ENCODE data around the gene RPS6KL1. TPM values are rescaled to one million over a fixed set of nuclear protein-coding genes. Genes with fewer than 3 reads are reported as not detected.
A peak's percentile ranks its signal among the peaks of the same experiment; 100 is the strongest.

The RPS6KL1 gene
- total RNA-seq, 2 experiments from 2014 or later, result 12.5 to 12.7 TPM

DNA sequence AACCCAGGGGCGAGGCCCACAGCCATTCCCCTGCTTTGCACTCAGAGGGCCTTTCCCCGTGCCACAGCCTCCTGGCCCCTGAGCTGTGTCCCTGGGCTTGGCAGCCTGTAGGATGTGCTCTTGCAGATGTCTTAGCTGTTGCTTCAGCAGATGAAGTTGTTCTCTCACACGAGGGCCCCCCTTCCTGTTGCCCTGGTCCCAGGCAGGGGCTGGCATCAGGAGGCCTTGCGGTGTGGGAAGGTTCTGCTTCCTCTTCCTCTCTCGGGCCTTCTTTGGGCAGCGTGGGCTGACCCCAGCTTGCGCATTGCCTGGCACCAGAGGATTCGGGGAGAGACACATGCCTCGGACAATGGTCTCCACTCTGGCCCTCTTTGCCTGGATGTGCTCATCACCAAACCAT is 59.8 kb downstream of the RPS6KL1 start:
- no peak for DNase-seq
- no peaks in the 10 kb centered on the region for H3K27me3 Mint-ChIP-seq

DNA sequence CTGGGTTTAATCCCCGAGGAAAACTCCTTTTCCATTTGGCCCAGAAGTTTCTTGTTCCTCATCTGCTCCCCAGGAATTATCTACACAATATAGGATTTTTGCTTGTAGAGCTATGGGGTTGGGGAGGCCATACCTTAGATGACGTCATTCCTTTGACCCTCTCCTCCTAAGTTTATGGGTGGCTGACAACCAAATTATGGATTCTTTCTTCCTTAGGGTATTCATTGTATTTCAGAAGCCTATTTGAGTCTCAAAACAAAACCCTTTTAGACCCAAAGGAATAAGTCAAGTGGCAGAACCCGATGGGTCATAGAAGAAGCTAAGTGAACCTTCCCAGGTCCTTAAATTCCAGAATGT is 61.3 kb downstream of the RPS6KL1 start:
- Mint-ChIP-seq H3K36me3 (ENCODE audit: low read depth) (no peaks in the 10 kb centered on the region), H3K9me3 (no peaks in the 10 kb centered on the region), H3K4me1 (ENCODE audit: low read depth) (peaks cover 13% of the 10 kb centered on the region), H3K27ac (no peak overlapping the region), H3K4me3 (no peak overlapping the region), H3K27me3 (no peaks in the 10 kb centered on the region)
- POLR2A ChIA-PET, result interaction anchor here (0.7 to 4.2 kb wide), 9 partner anchors 19 to 227 kb away, joined by 3 to 43 read pairs (median 6); partner anchors contain the start of genes ACYP1, DLST and YLPM1
- CTCF ChIA-PET, result interaction anchor here (1.2 to 8.0 kb wide), 9 partner anchors 10 to 227 kb away, joined by 3 to 160 read pairs (median 7); no protein-coding TSS in a partner anchor
- H3K4me3 ChIP-seq (ENCODE audit: low read length), result no peak overlapping the region
- peaks cover 11% of the 10 kb centered on the region for H3K4me1 ChIP-seq (ENCODE audit: insufficient read depth, low read length)
- TF ChIP-seq, protein P1, sequence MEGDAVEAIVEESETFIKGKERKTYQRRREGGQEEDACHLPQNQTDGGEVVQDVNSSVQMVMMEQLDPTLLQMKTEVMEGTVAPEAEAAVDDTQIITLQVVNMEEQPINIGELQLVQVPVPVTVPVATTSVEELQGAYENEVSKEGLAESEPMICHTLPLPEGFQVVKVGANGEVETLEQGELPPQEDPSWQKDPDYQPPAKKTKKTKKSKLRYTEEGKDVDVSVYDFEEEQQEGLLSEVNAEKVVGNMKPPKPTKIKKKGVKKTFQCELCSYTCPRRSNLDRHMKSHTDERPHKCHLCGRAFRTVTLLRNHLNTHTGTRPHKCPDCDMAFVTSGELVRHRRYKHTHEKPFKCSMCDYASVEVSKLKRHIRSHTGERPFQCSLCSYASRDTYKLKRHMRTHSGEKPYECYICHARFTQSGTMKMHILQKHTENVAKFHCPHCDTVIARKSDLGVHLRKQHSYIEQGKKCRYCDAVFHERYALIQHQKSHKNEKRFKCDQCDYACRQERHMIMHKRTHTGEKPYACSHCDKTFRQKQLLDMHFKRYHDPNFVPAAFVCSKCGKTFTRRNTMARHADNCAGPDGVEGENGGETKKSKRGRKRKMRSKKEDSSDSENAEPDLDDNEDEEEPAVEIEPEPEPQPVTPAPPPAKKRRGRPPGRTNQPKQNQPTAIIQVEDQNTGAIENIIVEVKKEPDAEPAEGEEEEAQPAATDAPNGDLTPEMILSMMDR (IDR thresholded peaks at IDR 0.05), result no peak
- H3K9me3 ChIP-seq (ENCODE audit: control insufficient read depth in 1 of 2, insufficient read depth in 1 of 2, low read length in 2 of 2), result no peaks in the 10 kb centered on the region
- no peak for DNase-seq
- no peak overlapping the region for H3K27ac ChIP-seq (ENCODE audit: low read depth in 1 of 2, low read length in 2 of 2)
- no peaks in the 10 kb centered on the region for H3K27me3 ChIP-seq (ENCODE audit: control insufficient read depth in 1 of 2, insufficient read depth in 2 of 2, low read length in 2 of 2)
- ATAC-seq (ENCODE audit: poor library complexity), result no peak
- no peaks in the 10 kb centered on the region for H3K36me3 ChIP-seq (ENCODE audit: insufficient read depth, low read length)
- intact Hi-C loops (cut with DNase I, micrococcal nuclease), result loop anchor here (1.0 to 5.0 kb wide), 5 partner anchors 19 to 441 kb away; partner anchors contain the start of gene DLST (in 1 of the 2)

More for the DNA sequence above, 59.8 kb downstream of the RPS6KL1 start:
- POLR2A ChIA-PET, result interaction anchor here (1.6 to 4.2 kb wide), 2 partner anchors 13 to 42 kb away, joined by 3 to 43 read pairs; partner anchors contain the start of gene PROX2
- H3K4me3 ChIP-seq (ENCODE audit: low read length), result no peak overlapping the region
- TF ChIP-seq, protein P1 (IDR thresholded peaks at IDR 0.05), result no peak
- peaks cover 24% of the 10 kb centered on the region for H3K4me1 ChIP-seq (ENCODE audit: insufficient read depth, low read length)
- H3K36me3 ChIP-seq (ENCODE audit: insufficient read depth, low read length), result no peaks in the 10 kb centered on the region
- H3K9me3 Mint-ChIP-seq, result no peaks in the 10 kb centered on the region
- no peak overlapping the region for H3K27ac Mint-ChIP-seq
- H3K36me3 Mint-ChIP-seq (ENCODE audit: low read depth), result no peaks in the 10 kb centered on the region
- H3K9me3 ChIP-seq (ENCODE audit: control insufficient read depth in 1 of 2, insufficient read depth in 1 of 2, low read length in 2 of 2), result no peaks in the 10 kb centered on the region
- CTCF ChIA-PET, result interaction anchor here (8.0 kb wide), 1 partner anchor 42 kb away, joined by 160 read pairs; no protein-coding TSS in a partner anchor
- H3K4me1 Mint-ChIP-seq (ENCODE audit: low read depth), result peaks cover 29% of the 10 kb centered on the region
- intact Hi-C loops (cut with DNase I, micrococcal nuclease), result loop anchor here (2.0 to 5.0 kb wide), 3 partner anchors 18 to 439 kb away; partner anchors contain the start of gene DLST (in 1 of the 2)
- H3K4me3 Mint-ChIP-seq, result no peak overlapping the region
- ATAC-seq (ENCODE audit: poor library complexity), result no peak
- H3K27me3 ChIP-seq (ENCODE audit: control insufficient read depth in 1 of 2, insufficient read depth in 2 of 2, low read length in 2 of 2), result no peaks in the 10 kb centered on the region
- H3K27ac ChIP-seq (ENCODE audit: low read depth in 1 of 2, low read length in 2 of 2), result no peak overlapping the region

DNA sequence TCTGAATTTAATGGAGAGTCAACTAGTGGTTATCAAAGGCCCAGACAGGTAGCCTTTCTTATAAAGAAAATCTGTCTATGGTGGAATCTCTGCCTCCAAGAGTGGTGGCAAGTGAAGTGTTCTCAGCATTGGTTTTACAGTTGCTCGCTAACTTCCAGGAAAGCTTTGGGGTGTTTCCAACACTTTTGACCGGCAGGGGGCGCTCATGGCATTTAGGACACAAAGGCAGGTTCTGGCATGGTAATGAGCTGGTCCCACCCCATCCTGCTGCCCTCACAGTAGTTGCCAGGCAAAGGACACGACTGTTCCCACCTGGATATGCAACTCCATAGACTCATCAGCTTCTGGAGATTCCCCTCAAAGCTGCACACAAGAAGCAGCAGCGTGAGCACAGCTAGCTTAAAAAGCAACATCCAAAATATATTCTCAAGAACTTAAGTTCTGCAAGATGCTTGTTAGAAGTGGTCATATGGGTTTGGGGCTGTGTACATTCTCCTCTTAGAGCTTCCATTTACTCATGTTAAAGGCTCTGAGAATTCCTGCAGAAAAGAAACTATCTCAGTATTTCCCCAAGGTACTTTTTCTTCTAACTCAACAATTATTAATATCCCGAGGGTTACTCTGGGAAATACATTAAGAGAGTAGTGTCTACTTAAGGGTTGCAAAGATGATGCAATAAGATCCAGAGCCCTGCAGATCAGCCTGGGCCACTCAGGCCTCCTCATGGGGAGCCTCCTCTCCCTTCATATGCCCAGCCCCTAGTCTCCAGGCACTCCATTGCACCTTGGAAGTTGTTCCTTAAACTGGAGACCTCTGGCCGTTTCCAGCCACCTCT is 61.9 kb downstream of the RPS6KL1 start:
- intact Hi-C loops (cut with DNase I, micrococcal nuclease), result loop anchor here (1.0 to 5.0 kb wide), 4 partner anchors 44 to 441 kb away; no protein-coding TSS in a partner anchor
- Histone ChIP-seq H3K4me3 (ENCODE audit: low read length) (no peak overlapping the region), H3K4me1 (ENCODE audit: insufficient read depth, low read length) (peaks cover 8% of the 10 kb centered on the region), H3K9me3 (ENCODE audit: control insufficient read depth in 1 of 2, insufficient read depth in 1 of 2, low read length in 2 of 2) (no peaks in the 10 kb centered on the region), H3K36me3 (ENCODE audit: insufficient read depth, low read length) (no peaks in the 10 kb centered on the region), H3K27me3 (ENCODE audit: control insufficient read depth in 1 of 2, insufficient read depth in 2 of 2, low read length in 2 of 2) (no peaks in the 10 kb centered on the region), H3K27ac (ENCODE audit: low read depth in 1 of 2, low read length in 2 of 2) (no peak overlapping the region)
- Mint-ChIP-seq H3K9me3 (no peaks in the 10 kb centered on the region), H3K4me3 (no peak overlapping the region), H3K27me3 (no peaks in the 10 kb centered on the region), H3K36me3 (ENCODE audit: low read depth) (peaks cover 2% of the 10 kb centered on the region), H3K4me1 (ENCODE audit: low read depth) (peaks cover 7% of the 10 kb centered on the region), H3K27ac (no peak overlapping the region)
- peak; percentile 88 for ATAC-seq (ENCODE audit: poor library complexity)
- ChIA-PET POLR2A (interaction anchor here (0.6 to 4.2 kb wide), 14 partner anchors 10 to 227 kb away, joined by 3 to 43 read pairs (median 6); partner anchors contain the start of genes ACYP1, DLST and YLPM1), CTCF (interaction anchor here (0.6 to 8.0 kb wide), 40 partner anchors 8 to 247 kb away, joined by 3 to 160 read pairs (median 4); partner anchors contain the start of genes ACYP1, PROX2, RPS6KL1 and YLPM1)
- TF ChIP-seq, protein P1 (IDR thresholded peaks at IDR 0.05), result peak; percentile 88
- peak; percentile 83 to 98 (median 92) for DNase-seq
